Measurements from ENCODE around the gene OR2B2.

OR2B2 gene

DNA sequence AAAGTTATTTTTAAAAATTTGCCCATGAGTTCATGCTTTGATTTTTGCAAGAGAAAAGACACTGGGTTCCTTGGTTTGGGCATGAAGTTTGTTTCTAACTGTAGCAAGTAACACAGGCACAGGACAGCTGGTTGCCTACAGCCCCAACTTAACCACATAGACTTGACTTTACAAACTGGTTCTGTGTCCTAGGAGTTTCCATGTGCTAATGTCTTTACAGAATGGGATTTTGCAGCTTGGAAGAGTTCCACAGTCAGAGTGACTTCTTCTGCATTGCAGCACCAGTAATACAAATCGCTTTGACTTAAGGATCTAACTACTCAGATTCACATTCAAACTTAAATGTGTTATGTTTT, 44.3 kb downstream of the OR2B2 start:
- no peaks in the 10 kb centered on the region for H3K9me3 ChIP-seq
- H3K27ac ChIP-seq = peak overlapping the region in 1 of 2 donors; percentile 43
- H3K4me1 ChIP-seq = peaks cover 0 to 41% (median 30%) of the 10 kb centered on the region in 4 donors
- H3K4me3 ChIP-seq = peak overlapping the region; percentile 56 to 67
- peaks cover 0 to 13% of the 10 kb centered on the region in 2 donors for H3K27me3 ChIP-seq
- H3K36me3 ChIP-seq = no peaks in the 10 kb centered on the region
- TF ChIP-seq, protein P1, sequence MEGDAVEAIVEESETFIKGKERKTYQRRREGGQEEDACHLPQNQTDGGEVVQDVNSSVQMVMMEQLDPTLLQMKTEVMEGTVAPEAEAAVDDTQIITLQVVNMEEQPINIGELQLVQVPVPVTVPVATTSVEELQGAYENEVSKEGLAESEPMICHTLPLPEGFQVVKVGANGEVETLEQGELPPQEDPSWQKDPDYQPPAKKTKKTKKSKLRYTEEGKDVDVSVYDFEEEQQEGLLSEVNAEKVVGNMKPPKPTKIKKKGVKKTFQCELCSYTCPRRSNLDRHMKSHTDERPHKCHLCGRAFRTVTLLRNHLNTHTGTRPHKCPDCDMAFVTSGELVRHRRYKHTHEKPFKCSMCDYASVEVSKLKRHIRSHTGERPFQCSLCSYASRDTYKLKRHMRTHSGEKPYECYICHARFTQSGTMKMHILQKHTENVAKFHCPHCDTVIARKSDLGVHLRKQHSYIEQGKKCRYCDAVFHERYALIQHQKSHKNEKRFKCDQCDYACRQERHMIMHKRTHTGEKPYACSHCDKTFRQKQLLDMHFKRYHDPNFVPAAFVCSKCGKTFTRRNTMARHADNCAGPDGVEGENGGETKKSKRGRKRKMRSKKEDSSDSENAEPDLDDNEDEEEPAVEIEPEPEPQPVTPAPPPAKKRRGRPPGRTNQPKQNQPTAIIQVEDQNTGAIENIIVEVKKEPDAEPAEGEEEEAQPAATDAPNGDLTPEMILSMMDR (IDR thresholded peaks at IDR 0.05) = no peak
- no peak for DNase-seq
- intact Hi-C loops (cut with DNase I; ENCODE audit: low total_unique reads) = no loop called here

DNA sequence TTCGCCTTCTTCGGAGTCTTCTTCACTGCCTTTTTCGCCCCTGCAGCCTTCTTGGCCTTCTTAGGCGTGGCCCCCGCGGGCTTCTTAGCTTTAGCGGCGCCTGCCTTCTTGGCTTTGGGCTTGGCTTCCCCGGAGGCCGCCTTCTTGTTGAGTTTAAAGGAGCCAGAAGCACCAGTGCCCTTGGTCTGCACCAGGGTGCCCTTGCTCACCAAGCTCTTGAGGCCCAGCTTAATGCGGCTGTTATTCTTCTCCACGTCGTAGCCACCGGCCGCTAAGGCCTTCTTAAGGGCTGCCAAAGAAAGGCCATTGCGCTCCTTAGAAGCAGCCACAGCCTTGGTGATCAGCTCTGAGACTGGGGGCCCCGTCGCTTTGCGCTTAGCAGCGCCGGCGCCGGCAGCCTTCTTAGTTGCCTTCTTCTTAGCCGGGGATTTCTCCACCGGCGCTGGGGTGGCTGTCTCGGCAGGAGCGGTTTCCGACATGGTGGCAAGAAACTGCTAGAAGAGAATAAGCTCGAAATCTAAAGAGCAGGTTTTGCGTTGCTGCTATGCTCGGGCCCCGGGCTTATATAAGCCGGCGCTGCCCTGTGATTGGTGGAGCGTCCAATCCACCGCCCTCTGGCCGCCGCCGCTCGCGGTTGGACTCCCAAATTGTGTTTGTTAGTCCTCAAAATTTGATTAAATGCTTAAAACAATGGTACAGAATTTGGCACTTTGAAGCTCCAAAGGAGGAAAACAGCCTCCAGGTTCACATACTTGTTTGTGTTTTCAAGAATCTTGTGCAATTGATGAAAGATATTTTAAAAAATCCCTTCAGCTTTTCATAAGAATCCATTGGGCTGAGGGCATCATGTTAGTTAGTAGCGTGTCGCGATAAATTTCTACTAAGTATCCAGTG, 44.9 kb downstream of the OR2B2 start:
- H3K27me3 ChIP-seq = peaks cover 0 to 13% of the 10 kb centered on the region in 2 donors
- DNase-seq = peak; percentile 47 to 79
- no peaks in the 10 kb centered on the region for H3K36me3 ChIP-seq
- no peaks in the 10 kb centered on the region for H3K9me3 ChIP-seq
- H3K27ac ChIP-seq = peak overlapping the region; percentile 29 to 43
- intact Hi-C loops (cut with DNase I; ENCODE audit: low total_unique reads) = no loop called here
- TF ChIP-seq, protein P1 (IDR thresholded peaks at IDR 0.05) = no peak
- H3K4me1 ChIP-seq = peaks cover 0 to 41% (median 28%) of the 10 kb centered on the region in 4 donors
- H3K4me3 ChIP-seq = peak overlapping the region; percentile 56 to 67

DNA sequence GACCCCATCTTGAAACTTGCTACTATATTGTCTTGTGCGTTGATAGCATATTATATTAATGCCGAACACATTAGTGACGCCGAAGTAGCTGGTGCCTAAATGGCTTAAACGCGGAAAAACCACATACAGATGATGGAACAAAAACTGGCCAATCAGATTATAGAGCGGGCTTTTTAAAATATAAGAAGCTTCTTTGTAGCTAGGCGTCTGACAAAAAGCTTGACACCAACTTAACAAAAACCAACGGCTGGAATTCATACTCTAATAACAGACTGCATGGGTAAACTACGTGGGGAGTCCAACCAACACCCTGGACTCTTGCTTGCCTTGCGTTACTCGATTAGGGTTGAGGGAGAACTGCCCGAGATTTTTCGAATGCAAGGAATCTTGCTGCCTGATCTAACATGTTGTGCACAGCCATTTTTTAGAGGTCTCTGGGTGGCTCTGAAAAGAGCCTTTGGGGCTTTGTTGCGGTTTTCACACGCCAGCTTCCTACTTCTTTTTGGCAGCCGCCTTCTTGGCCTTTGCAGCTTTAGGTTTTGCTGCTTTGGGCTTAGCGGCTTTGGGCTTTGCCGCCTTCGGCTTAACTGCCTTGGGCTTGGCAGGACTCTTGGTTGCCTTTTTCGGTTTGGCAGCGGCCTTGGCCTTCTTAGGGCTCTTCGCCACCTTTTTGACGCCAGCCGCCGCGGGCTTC, 45.7 kb downstream of the OR2B2 start:
- TF ChIP-seq, protein P1 (IDR thresholded peaks at IDR 0.05) = no peak
- intact Hi-C loops (cut with DNase I; ENCODE audit: low total_unique reads) = no loop called here
- H3K4me1 ChIP-seq = peaks cover 0 to 35% (median 25%) of the 10 kb centered on the region in 4 donors

DNA sequence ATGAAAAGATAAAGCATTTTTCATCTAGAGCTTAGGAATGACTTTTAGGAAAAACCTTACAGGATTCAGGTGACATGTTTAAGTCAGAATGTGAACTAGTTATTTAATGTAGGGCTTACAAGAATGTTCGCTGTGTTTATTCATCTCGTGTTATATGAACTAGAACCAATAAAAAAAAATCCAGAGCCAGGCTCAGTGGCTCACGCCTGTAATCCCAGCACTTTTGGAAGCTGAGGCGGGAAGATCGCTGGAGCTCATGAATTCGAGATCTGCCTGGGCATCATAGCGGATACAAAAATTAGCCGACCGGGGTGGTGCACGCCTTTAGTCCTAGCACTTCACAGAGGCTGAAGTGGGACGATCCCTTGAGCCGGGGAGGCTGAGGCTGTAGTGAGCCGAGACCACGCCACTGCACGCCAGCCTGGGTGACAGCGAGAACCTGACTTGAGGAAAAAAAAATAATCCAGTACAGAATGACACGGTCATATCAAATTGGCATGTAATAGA, 46.3 kb downstream of the OR2B2 start:
- intact Hi-C loops (cut with DNase I; ENCODE audit: low total_unique reads) = no loop called here

More for the DNA sequence above, 45.7 kb downstream of the OR2B2 start:
- H3K4me3 ChIP-seq = peak overlapping the region; percentile 56 to 67
- no peaks in the 10 kb centered on the region for H3K9me3 ChIP-seq
- H3K36me3 ChIP-seq = no peaks in the 10 kb centered on the region
- no peak for DNase-seq
- peaks cover 0 to 12% of the 10 kb centered on the region in 2 donors for H3K27me3 ChIP-seq
- peak overlapping the region; percentile 29 to 43 for H3K27ac ChIP-seq

More for the DNA sequence above, 46.3 kb downstream of the OR2B2 start:
- Histone ChIP-seq H3K4me1 (peaks cover 0 to 35% (median 25%) of the 10 kb centered on the region in 4 donors), H3K4me3 (peak overlapping the region; percentile 56 to 67), H3K36me3 (no peaks in the 10 kb centered on the region), H3K9me3 (no peaks in the 10 kb centered on the region), H3K27ac (peak overlapping the region in 1 of 2 donors; percentile 37), H3K27me3 (peaks cover 0 to 7% of the 10 kb centered on the region in 2 donors)
- TF ChIP-seq, protein P1 (IDR thresholded peaks at IDR 0.05) = no peak
- DNase-seq = no peak

Measured in tibial artery (tissue), 4 donors.